WERI-Rb-1 (cell line): ENCODE data around the gene MACROH2A2.

Experiments
- DNase-seq: peaks from one replicate; pipeline ENCODE4 v3.0.0-alpha.2; 2020
- H3K27ac ChIP-seq: fragments of 250-450 bp; sonication (Bioruptor Pico); 2 replicates; pipeline ENCODE4 v1.5.1; 2020; ENCODE audit warnings: mild to moderate bottlenecking, moderate library complexity
- H3K27me3 ChIP-seq: fragments of 250-450 bp; sonication (Bioruptor Pico); 2 replicates; pipeline ENCODE4 v1.5.1; 2021; ENCODE audit warnings: mild to moderate bottlenecking, low read depth, moderate library complexity; ENCODE audit not compliant: insufficient read depth, severe bottlenecking
- H3K36me3 ChIP-seq: fragments of 250-450 bp; sonication (Bioruptor Pico); 2 replicates; pipeline ENCODE4 v1.5.1; 2020; ENCODE audit warnings: mild to moderate bottlenecking, moderate library complexity
- H3K4me3 ChIP-seq: 2 replicates; pipeline ENCODE4 v1.5.1; 2011; ENCODE audit warnings: low read depth, mild to moderate bottlenecking, control low read depth, low read length
- H3K9me3 ChIP-seq: fragments of 250-450 bp; sonication (Bioruptor Pico); 2 replicates; pipeline ENCODE4 v1.5.1; 2021; ENCODE audit warnings: mild to moderate bottlenecking, moderate library complexity; ENCODE audit not compliant: severe bottlenecking
- CTCF ChIP-seq: IDR thresholded peaks from 2 replicates; pipeline ENCODE4 v1.5.1; 2011; ENCODE audit warnings: low read depth, mild to moderate bottlenecking, control low read depth, inconsistent platforms, low read length

MACROH2A2 gene

GRCh38 chr10:70117646-70118045 lies 65.0 kb downstream of the MACROH2A2 start:
- no peak overlapping the region for H3K27ac ChIP-seq
- no peak for DNase-seq
- H3K4me3 ChIP-seq, result no peak overlapping the region
- no peaks in the 10 kb centered on the region for H3K9me3 ChIP-seq
- H3K36me3 ChIP-seq, result peaks cover 39% of the 10 kb centered on the region
- no peaks in the 10 kb centered on the region for H3K27me3 ChIP-seq
- no peak for TF ChIP-seq CTCF

- no peak overlapping the region for H3K27ac ChIP-seq
- no peaks in the 10 kb centered on the region for H3K27me3 ChIP-seq
- H3K36me3 ChIP-seq, result peaks cover 33% of the 10 kb centered on the region
- no peak overlapping the region for H3K4me3 ChIP-seq
- no peak for DNase-seq
- no peaks in the 10 kb centered on the region for H3K9me3 ChIP-seq
- TF ChIP-seq CTCF, result no peak
Measured at GRCh38 chr10:70118196-70118595, 65.5 kb downstream of the MACROH2A2 start.

- peaks cover 23% of the 10 kb centered on the region for H3K36me3 ChIP-seq
- no peaks in the 10 kb centered on the region for H3K27me3 ChIP-seq
- no peaks in the 10 kb centered on the region for H3K9me3 ChIP-seq
Measured at GRCh38 chr10:70119197-70119596, 66.6 kb downstream of the MACROH2A2 start.

GRCh38 chr10:70119623-70120022 lies 67.0 kb downstream of the MACROH2A2 start:
- H3K27ac ChIP-seq, result no peak overlapping the region
- no peak for TF ChIP-seq CTCF
- H3K36me3 ChIP-seq, result peaks cover 19% of the 10 kb centered on the region
- no peaks in the 10 kb centered on the region for H3K9me3 ChIP-seq
- no peaks in the 10 kb centered on the region for H3K27me3 ChIP-seq
- DNase-seq, result no peak
- H3K4me3 ChIP-seq, result no peak overlapping the region

More at GRCh38 chr10:70119197-70119596, 66.6 kb downstream of the MACROH2A2 start:
- H3K27ac ChIP-seq, result no peak overlapping the region
- no peak overlapping the region for H3K4me3 ChIP-seq
- DNase-seq, result no peak
- no peak for TF ChIP-seq CTCF

- Histone ChIP-seq H3K36me3 (peaks cover 13% of the 10 kb centered on the region; the same call in 1 of the 2 replicates), H3K27ac (no peak overlapping the region), H3K27me3 (no peaks in the 10 kb centered on the region), H3K9me3 (no peaks in the 10 kb centered on the region), H3K4me3 (no peak overlapping the region)
- no peak for TF ChIP-seq CTCF
- no peak for DNase-seq
Measured at GRCh38 chr10:70120417-70120816, 67.8 kb downstream of the MACROH2A2 start.

- H3K27ac ChIP-seq, result no peak overlapping the region
- H3K27me3 ChIP-seq, result no peaks in the 10 kb centered on the region
- H3K36me3 ChIP-seq, result peaks cover 13% of the 10 kb centered on the region; the same call in 1 of the 2 replicates
Measured at GRCh38 chr10:70121281-70121949, 68.8 kb downstream of the MACROH2A2 start.

More at GRCh38 chr10:70121281-70121949, 68.8 kb downstream of the MACROH2A2 start:
- Histone ChIP-seq H3K9me3 (no peaks in the 10 kb centered on the region), H3K4me3 (no peak overlapping the region)
- no peak for TF ChIP-seq CTCF
- DNase-seq, result no peak
